RWPE1 (cell line): ENCODE measurements around the gene KRTAP10-6.

Experiments used
- CTCF ChIA-PET: fragments of 350-600 bp; sonication (Branson Sonifier 250); formaldehyde crosslinking; extraction: SDS; loops from one replicate; lab custom pipeline; 2021; lab: Yijun Ruan, JAX
- POLR2A ChIA-PET: fragments of 400-600 bp; formaldehyde crosslinking; extraction: SDS; loops from one replicate; lab custom pipeline; 2020; ENCODE audit warnings: antibody characterized with exemption; ENCODE audit not compliant: low non-redundant PET; lab: Yijun Ruan, JAX
- DNase-seq: peaks from one replicate; pipeline ENCODE4 v3.0.0; 2012; ENCODE audit warnings: low spot score
- H3K27ac ChIP-seq: fragments of 450-650 bp; 2 replicates; pipeline ENCODE4 v1.5.1; 2017
- TF ChIP-seq, protein P1 (sequence below): fragments of 450-650 bp; conservative IDR thresholded peaks from 2 replicates; pipeline ENCODE4 v1.5.1; 2017; ENCODE audit warnings: low read depth, mild to moderate bottlenecking

The KRTAP10-6 gene

DNA sequence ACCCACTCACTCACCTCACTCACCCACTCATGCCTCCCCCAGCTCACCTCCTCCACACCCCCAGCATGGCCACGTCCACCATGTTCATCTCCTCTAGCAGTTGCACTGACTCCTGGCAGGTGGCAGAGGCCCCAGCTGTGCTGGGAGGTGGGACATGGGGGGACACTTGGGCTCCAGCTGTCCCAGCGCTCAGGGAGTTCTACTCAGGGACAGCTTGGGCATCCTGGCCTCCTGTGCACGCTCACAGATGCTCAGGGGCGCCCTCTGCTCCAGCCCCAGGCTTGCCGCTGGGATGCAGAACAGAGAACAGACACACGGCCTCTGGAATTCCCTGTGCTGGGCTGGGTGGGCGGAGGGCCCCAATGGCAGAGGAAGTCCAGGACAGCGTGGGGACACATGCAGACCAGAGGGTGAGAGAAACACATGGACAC, 24.8 kb upstream of the KRTAP10-6 start:
- ChIA-PET CTCF (interaction anchor here (0.6 to 0.7 kb wide), 2 partner anchors 26 to 908 kb away, joined by 3 to 7 read pairs; no protein-coding TSS in a partner anchor), POLR2A (no interaction called here)
- DNase-seq: no peak
- TF ChIP-seq, protein P1, sequence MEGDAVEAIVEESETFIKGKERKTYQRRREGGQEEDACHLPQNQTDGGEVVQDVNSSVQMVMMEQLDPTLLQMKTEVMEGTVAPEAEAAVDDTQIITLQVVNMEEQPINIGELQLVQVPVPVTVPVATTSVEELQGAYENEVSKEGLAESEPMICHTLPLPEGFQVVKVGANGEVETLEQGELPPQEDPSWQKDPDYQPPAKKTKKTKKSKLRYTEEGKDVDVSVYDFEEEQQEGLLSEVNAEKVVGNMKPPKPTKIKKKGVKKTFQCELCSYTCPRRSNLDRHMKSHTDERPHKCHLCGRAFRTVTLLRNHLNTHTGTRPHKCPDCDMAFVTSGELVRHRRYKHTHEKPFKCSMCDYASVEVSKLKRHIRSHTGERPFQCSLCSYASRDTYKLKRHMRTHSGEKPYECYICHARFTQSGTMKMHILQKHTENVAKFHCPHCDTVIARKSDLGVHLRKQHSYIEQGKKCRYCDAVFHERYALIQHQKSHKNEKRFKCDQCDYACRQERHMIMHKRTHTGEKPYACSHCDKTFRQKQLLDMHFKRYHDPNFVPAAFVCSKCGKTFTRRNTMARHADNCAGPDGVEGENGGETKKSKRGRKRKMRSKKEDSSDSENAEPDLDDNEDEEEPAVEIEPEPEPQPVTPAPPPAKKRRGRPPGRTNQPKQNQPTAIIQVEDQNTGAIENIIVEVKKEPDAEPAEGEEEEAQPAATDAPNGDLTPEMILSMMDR: no peak
- no peak overlapping the region for H3K27ac ChIP-seq

DNA sequence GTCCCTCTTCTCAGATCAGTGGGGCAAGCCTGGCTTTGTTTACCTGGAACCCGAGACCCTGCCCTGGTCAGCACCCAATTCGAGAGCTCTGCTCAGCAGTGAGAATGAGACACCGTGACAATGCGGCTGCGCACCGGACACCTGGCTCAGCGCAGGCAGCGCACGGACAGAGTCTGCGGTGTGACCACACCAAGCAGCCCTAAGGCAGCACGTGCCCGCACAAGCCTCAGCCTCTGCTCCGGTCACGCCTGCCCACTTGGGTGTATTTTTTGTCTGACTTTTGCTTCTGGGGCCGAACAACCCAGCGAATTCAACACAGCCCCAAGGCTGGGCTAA, 24.3 kb upstream of the KRTAP10-6 start:
- TF ChIP-seq, protein P1: no peak
- ChIA-PET CTCF (no interaction called here), POLR2A (no interaction called here)
- H3K27ac ChIP-seq: no peak overlapping the region
- peak; percentile 9 for DNase-seq

DNA sequence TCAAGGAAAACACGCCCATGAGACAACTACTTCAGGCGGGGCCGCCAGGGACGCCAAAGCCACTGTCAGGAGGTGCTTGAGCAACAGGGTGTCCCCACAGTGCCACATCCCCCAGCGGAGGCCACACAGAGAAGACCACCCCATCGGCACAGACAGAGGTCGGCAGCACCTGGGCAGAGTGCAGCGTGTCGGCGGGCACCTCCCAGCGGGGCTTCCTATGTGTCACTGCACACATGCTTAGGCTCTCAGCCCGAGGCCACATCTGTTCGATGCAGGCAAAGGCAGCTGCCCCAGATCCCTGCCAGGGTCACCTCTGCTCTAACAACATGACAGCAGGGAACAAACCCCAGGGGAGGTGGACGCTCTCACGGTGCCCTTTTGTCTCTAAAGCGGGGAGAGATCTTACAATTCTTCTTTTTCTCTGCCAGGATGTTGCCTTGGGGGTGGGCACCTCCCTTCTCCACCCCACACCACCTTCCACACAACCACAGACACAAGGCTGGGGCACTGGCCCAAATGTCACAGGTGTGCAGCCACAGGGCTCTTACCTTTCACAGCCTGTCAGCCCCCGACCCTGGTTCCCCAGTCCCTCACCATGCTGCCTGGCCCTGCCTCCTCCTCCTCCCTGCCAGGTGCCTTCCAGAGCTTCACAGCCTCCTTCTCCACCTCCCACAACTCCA, 23.7 kb upstream of the KRTAP10-6 start:
- TF ChIP-seq, protein P1: no peak
- POLR2A ChIA-PET: no interaction called here
- no peak overlapping the region for H3K27ac ChIP-seq
- DNase-seq: no peak
- CTCF ChIA-PET: interaction anchor here (0.6 kb wide), 1 partner anchor 33 kb away, joined by 3 read pairs; no protein-coding TSS in a partner anchor

DNA sequence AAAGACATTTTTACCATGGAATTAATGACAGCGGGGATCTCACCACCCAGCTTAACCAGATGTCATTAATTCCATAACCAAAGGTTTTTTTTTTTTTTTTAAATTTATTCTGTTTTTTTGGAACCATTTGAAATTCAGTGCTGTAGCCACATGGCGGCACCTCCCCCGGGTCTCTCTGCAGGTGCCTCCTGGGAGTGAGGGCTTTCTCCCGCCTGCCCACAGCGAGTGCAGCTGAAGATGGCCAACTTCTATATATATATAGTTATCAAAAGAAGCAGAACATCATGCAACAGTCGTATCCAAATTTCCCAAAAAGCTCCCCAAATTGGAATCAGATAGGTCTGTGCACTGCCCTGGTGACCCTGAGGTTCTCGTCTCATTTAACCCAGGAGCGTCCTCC, 23.2 kb upstream of the KRTAP10-6 start:
- ChIA-PET POLR2A (no interaction called here), CTCF (interaction anchor here (0.6 kb wide), 1 partner anchor 32 kb away, joined by 3 read pairs; no protein-coding TSS in a partner anchor)
- TF ChIP-seq, protein P1: no peak
- DNase-seq: no peak
- H3K27ac ChIP-seq: no peak overlapping the region

DNA sequence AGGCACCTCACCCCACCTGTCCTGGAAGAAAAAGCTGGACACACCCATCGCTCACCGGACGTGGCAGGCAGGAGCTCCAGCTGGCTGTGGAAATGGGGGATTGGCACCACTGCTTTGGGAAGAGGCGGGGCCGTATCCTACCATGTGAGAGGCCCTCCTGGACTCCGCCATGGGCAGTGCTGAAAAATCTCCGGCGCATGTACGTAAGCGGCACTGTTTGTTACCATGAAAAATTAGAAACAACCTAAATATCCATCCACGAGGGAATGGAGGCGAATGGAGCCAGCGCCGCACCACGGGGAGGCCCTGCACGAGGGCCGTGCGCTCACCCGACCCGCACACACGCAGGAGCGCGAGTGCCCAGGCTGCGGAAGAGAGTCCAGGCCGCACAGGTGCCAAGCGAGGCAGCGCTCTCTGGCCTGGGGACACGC, 22.7 kb upstream of the KRTAP10-6 start:
- TF ChIP-seq, protein P1: no peak
- no peak for DNase-seq
- CTCF ChIA-PET: no interaction called here

DNA sequence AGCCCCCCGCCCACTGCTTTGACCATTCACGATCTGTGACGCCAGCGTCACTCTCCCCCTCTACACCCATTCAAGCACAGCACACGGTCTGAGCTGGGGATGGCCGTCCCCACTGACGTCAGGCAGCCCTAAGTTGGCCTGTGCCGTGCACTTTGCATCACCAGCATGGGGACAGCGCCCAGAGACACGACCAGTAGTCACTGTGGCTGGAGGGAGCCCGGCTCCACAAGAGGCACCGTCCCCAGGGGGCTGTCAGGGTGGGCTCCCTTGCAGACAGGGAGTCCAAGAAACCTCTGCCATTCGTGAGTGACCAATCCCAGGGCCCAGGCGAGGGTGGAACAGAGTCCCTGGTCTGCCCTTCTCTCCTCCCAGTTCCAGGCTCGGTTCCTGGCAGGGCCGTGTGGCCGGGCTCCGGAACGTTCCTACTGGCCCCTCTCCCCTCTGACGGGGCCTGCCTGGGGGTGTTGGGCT, 21.9 kb upstream of the KRTAP10-6 start:
- TF ChIP-seq, protein P1: no peak
- CTCF ChIA-PET: no interaction called here
- POLR2A ChIA-PET: interaction anchor here (0.5 kb wide), 1 partner anchor 1110 kb away, joined by 3 read pairs; no protein-coding TSS in a partner anchor
- DNase-seq: no peak
- H3K27ac ChIP-seq: no peak overlapping the region

More for the DNA sequence above, 22.7 kb upstream of the KRTAP10-6 start:
- no peak overlapping the region for H3K27ac ChIP-seq
- POLR2A ChIA-PET: no interaction called here
